DOHH2 (cell line): Measurements from ENCODE around the gene PAQR4.

Experiments
- EZH2phosphoT487 ChIP-seq: fragments of 200-600 bp; sonication (generic); IDR thresholded peaks from 2 replicates; pipeline ENCODE4 v1.6.1; 2017; ENCODE audit warnings: borderline replicate concordance, mild to moderate bottlenecking, antibody characterized with exemption, low read length, moderate library complexity, mixed read lengths
- TF ChIP-seq, protein P1 (sequence below): fragments of 200-600 bp; sonication (generic); IDR thresholded peaks from one replicate; pipeline ENCODE4 v1.5.1; 2014; ENCODE audit warnings: antibody characterized with exemption, mild to moderate bottlenecking, low read depth, low read length; ENCODE audit not compliant: poor library complexity, severe bottlenecking

DNA sequence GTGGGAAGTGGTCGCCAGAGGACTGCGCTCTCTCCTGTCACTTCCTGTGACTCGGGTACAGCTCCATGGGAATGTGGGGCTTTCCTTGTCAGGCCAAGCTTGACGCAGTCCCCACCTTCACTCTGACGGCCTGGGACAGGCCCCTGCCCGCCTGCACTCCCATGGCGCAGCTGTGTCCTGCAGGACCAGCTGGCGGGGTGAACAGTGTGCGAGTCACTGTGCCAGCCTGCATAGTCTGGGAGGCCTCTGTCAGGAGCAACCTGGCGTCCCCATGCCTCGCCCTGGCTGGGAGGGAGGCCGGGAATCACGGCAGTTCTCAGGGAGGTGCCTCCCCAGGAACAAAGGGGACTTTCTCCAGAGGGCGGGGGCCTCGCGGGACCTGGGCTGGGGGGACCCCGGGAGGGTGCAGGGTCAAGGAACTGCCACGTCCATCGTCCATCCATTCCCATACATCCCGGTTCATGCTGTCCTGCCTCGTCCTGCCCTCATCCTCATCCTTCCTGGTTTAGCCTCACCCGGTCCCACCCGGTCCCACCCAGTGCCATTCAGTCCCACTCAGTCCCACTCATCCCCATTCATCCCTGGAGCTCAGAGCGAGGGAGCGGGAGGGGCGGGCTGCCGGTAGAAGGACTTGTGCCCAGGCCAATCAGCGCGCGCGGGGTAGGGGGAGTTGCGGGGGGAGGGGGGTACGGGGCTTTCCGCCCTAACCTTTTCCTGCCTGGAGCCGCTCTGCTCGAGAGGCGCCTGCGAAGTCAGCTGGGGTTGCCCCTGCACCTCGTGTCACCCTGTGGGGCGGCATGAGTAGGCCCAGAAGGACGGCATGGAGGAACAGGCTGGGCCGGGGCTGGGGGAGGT, 44.0 kb upstream of the PAQR4 start:
- TF ChIP-seq, protein P1, sequence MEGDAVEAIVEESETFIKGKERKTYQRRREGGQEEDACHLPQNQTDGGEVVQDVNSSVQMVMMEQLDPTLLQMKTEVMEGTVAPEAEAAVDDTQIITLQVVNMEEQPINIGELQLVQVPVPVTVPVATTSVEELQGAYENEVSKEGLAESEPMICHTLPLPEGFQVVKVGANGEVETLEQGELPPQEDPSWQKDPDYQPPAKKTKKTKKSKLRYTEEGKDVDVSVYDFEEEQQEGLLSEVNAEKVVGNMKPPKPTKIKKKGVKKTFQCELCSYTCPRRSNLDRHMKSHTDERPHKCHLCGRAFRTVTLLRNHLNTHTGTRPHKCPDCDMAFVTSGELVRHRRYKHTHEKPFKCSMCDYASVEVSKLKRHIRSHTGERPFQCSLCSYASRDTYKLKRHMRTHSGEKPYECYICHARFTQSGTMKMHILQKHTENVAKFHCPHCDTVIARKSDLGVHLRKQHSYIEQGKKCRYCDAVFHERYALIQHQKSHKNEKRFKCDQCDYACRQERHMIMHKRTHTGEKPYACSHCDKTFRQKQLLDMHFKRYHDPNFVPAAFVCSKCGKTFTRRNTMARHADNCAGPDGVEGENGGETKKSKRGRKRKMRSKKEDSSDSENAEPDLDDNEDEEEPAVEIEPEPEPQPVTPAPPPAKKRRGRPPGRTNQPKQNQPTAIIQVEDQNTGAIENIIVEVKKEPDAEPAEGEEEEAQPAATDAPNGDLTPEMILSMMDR: no peak
- TF ChIP-seq EZH2phosphoT487: no peak
